ENCODE results near the gene RPL21.
"Not testable (repeated sequence)": the region's sequence is repeated elsewhere in the genome, so short reads cannot be mapped to it uniquely, and the experiment has no call there.

- TF ChIP-seq CTCF, POLR2A (IDR thresholded peaks at IDR 0.05): not testable (repeated sequence)
Observed at GRCh38 chr13:27222100-27222499, 29.3 kb upstream of the RPL21 start.
